NB4 (cell line): ENCODE results near the gene FTO.

ENCODE experiments used
- MYC ChIP-seq: IDR thresholded peaks from 2 replicates; pipeline ENCODE4 v1.6.1; 2011; ENCODE audit warnings: low read depth, low read length
- POLR2A ChIP-seq: IDR thresholded peaks from 2 replicates; pipeline ENCODE4 v1.6.1; 2011; ENCODE audit warnings: mild to moderate bottlenecking; ENCODE audit not compliant: insufficient read length; ENCODE audit errors: extremely low read depth
- TF ChIP-seq, protein P1 (sequence below): IDR thresholded peaks from one replicate; pipeline ENCODE4 v1.5.1; 2012; ENCODE audit warnings: low read depth, low read length
- TF ChIP-seq, protein P2 (sequence below): IDR thresholded peaks from 2 replicates; pipeline ENCODE4 v1.6.1; 2011; ENCODE audit warnings: low read depth, low read length

DNA sequence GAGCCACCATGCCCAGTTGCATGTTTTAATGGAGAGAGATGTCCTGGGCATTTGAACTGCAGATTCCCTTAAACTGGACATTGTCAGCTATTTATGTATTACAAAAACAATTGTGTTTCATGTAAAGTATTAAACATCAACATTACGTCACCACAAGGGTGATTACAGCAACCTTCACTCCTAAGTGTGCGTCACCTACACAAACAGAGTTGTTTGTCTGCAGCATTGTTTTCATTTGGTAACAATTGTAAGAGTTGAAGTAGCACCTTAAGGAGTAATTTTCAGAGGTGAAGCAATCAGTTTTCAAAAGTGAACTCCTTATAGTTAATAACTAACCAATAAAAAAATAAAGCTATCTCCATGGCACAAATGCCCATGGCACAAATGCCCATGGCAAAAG is 311.2 kb downstream of the FTO start:
- TF ChIP-seq, protein P1, sequence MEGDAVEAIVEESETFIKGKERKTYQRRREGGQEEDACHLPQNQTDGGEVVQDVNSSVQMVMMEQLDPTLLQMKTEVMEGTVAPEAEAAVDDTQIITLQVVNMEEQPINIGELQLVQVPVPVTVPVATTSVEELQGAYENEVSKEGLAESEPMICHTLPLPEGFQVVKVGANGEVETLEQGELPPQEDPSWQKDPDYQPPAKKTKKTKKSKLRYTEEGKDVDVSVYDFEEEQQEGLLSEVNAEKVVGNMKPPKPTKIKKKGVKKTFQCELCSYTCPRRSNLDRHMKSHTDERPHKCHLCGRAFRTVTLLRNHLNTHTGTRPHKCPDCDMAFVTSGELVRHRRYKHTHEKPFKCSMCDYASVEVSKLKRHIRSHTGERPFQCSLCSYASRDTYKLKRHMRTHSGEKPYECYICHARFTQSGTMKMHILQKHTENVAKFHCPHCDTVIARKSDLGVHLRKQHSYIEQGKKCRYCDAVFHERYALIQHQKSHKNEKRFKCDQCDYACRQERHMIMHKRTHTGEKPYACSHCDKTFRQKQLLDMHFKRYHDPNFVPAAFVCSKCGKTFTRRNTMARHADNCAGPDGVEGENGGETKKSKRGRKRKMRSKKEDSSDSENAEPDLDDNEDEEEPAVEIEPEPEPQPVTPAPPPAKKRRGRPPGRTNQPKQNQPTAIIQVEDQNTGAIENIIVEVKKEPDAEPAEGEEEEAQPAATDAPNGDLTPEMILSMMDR, result no peak
- TF ChIP-seq POLR2A, result no peak
- TF ChIP-seq MYC, result no peak
- TF ChIP-seq, protein P2, sequence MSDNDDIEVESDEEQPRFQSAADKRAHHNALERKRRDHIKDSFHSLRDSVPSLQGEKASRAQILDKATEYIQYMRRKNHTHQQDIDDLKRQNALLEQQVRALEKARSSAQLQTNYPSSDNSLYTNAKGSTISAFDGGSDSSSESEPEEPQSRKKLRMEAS, result no peak
